KOPT-K1 (cell line): ENCODE results near the gene FAM120AOS.

Source experiments
- H3K27ac ChIP-seq: fragments of 200-600 bp; sonication (generic); 2 replicates; pipeline ENCODE4 v1.5.1; 2016; ENCODE audit warnings: antibody characterized with exemption, mild to moderate bottlenecking, low read depth, low read length; ENCODE audit not compliant: poor library complexity, severe bottlenecking
- H3K36me3 ChIP-seq: fragments of 200-600 bp; sonication (generic); 2 replicates; pipeline ENCODE4 v1.5.1; 2017; ENCODE audit warnings: antibody characterized with exemption, mild to moderate bottlenecking, low read length, moderate library complexity; ENCODE audit not compliant: insufficient read depth
- H3K9me3 ChIP-seq: fragments of 200-600 bp; sonication (generic); 2 replicates; pipeline ENCODE4 v1.5.1; 2017; ENCODE audit warnings: antibody characterized with exemption, low read length, mild to moderate bottlenecking; ENCODE audit not compliant: insufficient read depth, poor library complexity, severe bottlenecking

FAM120AOS gene

DNA sequence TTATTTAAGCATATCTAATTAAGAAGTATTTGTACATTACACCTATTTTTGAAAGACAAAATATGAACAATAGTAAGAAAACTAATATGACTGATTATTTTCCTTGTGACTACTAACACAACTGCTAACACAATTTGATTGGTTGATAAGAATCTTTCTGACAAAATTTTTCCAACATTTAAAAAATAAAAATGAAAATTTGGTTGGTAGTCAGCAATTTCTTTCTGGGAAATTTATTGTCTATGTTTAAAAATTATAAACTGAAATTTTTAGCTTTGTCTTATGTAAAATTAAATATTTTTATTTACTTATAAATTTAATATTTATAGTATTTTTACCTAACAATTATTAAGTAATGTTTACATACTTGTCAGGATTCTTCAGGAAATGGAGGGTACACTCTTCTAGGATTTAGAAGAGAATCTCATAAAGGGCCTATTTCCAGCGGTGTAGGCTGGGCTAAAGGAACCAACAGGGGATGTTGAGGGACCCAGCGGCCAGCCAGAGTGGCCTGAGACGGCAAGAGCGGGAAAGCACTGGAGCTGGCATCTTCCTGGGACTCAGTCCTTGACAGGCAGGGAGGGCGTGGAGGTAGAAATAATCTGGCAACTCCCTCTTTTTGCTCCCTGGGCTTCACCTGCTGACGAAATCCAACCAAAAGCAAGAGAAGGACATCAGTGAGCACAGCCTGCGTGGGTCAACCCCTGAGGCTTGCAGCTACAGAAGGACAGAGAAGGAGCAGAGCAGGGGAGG, 16.6 kb downstream of the FAM120AOS start:
- Histone ChIP-seq H3K27ac (no peak overlapping the region), H3K36me3 (no peaks in the 10 kb centered on the region), H3K9me3 (no peaks in the 10 kb centered on the region)

DNA sequence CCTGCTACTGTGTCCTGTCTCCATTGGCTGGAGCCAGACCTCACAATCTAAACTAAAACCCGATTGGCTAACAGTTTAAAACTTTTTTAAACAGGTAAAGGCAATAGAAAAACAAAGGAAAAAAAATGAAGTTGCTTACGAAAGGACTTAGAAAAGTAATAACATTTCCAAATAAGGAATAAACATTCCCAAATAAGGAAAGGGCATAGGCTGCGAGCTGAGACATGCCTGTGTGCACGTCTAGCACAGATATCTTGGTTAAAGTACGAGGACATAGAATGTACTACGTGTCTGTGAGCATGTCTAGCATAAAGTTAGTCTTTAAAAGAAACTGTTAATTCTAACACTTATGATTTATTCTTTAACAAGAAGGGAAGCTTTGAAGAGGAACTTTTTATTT, 17.2 kb downstream of the FAM120AOS start:
- H3K36me3 ChIP-seq = no peaks in the 10 kb centered on the region
- H3K27ac ChIP-seq = no peak overlapping the region
- no peaks in the 10 kb centered on the region for H3K9me3 ChIP-seq

DNA sequence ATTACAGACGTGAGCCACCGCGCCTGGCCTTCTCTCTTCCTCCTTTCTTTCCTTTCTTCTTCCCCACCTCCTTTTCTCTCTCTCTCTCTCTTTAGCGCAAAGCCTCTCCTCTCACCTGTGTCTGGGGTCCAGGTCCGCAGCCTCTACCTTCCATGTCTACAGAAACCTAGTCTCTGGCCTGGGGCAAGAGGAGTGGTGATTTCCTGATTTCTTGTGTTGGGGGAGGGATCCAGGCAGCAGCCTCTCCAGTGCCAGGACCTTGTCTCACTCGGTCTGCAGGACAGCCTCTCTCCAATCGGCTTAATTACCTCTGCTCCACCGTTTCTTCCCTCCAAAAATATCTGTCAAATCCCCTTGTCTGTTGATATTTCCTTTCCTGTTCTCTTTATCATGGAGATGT, 18.0 kb downstream of the FAM120AOS start:
- Histone ChIP-seq H3K27ac (no peak overlapping the region), H3K9me3 (no peaks in the 10 kb centered on the region), H3K36me3 (no peaks in the 10 kb centered on the region)

DNA sequence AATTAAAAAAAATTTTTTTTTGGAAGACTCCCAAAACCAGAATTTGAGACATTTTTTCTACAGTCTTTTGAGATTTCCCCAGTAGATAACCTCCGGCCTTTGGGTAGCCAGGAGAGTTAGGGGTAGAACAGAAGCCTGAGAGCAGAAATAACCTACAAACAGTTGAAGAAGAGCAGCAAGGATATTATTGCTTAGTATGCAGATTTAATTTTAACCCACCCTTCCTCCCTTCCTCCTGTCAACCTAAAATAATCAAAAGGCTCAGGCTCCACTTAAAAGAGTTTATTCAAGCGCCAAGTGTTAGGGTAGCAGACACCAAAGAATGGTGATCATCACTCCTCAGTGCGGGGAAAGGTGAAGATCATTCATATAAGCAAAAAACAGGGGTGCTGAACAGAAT, 19.3 kb downstream of the FAM120AOS start:
- Histone ChIP-seq H3K27ac (no peak overlapping the region), H3K9me3 (no peaks in the 10 kb centered on the region), H3K36me3 (no peaks in the 10 kb centered on the region)

DNA sequence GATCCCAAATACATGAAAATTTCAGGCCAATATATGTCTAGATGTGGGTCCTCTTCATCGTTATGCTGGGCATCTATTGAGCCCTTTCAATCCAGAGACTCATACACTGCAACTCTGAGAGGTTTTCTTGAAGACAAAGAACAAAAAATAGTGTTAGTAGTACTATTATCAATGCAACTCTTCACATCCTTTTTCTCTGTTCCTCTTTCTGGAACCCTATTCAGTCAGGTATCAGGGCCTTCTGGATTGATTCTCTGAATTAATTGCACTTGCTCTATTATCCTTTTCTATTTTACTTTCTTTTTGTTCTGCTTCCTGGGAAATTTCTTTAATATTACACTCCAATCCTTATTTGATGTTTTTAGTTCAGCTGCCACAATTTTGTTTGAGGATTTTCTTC, 20.4 kb downstream of the FAM120AOS start:
- H3K27ac ChIP-seq = no peak overlapping the region
- H3K9me3 ChIP-seq = no peaks in the 10 kb centered on the region
- H3K36me3 ChIP-seq = no peaks in the 10 kb centered on the region

DNA sequence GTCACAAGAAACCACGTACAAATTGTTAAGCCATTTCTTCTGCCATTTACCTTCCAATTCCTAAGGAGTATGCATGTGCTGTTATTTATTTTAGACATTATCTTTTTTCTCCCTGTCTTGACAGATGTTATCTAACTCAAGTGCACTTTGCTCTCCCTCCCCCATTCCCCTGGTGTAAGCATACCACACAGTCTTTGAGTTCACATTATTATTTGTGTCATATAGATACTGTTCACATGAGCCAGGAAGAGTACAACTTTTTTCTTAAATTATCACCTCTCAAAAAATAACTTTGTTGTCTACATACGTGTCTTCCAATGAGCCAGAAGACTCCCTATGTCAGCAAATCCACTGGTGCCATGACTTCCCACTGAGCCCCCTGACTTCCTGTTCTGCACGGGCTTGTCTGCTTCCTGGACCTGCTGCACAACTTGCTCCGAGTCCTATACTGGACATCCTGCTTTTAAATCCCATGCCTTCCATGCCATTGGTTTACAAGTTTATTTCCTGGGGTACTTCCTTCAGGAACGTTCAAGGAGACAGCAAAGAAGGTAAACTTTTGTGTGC, 21.8 kb downstream of the FAM120AOS start:
- no peaks in the 10 kb centered on the region for H3K9me3 ChIP-seq
- H3K36me3 ChIP-seq = no peaks in the 10 kb centered on the region
- H3K27ac ChIP-seq = no peak overlapping the region

DNA sequence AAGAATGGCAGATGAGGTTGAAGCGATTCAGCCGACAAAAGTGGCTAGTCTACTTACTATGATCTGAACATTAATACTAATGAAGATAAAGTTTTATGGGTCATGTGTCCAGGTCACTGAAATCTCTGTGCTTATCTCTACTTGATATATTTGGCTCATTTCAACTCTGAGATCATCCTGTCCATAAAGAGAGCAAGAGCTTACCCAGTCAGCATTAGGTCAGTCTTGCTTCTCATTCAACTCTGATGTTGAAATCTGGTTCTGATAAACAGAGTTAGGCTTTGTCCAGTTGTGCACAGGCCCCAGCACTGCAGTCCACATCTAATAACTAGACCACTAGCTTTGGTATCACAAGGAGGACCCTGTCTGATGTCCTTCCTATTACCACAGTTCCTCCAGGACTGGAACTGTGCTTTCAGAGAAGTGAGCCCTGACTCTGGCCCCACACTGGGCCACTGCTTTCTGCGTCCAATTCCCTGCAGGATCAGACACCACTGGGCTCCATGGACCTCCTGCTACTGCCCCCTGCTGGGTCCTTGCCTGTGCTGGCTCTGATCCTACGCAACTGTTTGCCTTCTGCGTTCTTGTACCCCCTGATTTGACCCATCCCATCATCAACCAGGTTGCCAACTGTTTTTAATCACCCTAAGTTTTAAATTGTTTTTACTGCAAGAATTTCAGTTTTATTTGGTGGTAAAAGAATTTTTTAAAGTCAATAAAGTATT, 25.6 kb downstream of the FAM120AOS start:
- Histone ChIP-seq H3K27ac (no peak overlapping the region), H3K9me3 (peaks cover 8% of the 10 kb centered on the region), H3K36me3 (no peaks in the 10 kb centered on the region)

DNA sequence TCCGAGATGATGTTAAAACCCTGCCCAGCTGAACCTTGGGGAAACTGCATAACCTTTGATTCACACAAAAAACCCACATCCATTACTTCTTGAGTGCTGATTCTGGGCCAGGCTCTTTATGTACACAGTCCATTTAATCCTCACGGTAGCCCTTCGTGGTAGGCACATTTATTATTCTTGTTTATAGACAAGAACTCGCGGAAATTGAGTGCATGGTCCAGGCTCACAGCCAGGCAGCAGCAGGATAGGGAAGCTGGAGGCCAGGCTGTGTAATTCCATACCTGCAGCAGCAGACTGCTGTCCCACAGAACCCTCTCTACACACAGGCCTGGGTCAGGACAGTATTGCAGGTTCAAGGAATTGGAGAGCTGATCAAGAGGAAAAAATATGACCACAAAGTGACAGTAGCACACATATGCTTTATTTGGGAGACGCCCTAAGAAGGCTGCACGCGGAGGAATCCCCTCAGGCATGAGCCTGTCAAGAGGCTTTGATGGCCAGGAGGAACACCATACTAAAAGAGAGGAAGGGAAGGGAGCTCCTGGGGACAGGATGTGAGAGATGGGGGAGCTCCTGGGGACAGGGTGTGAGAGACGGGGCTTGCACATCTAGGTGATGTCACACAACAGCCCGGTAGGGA, 30.3 kb downstream of the FAM120AOS start:
- H3K9me3 ChIP-seq = peaks cover 18% of the 10 kb centered on the region
- no peaks in the 10 kb centered on the region for H3K36me3 ChIP-seq
- H3K27ac ChIP-seq = no peak overlapping the region

DNA sequence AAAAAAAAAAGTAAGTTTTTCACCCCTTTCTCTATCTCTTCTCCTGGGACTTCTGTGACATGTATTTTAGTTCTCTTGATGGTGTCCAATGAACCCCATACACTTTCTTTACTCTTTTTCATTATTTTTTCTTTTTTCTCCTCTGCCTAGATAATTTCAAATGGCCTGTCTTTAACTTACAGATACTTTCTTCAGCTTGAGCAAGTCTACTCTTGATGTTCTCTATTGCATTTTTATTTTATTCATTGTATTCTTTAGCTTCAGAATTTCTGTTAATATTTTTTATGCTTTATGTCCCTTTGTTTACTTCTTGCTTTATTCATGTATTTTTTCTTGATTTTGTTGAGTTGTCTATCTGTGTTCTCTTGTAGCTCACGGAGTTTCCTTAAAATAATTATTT, 34.4 kb downstream of the FAM120AOS start:
- Histone ChIP-seq H3K36me3 (no peaks in the 10 kb centered on the region), H3K27ac (no peak overlapping the region), H3K9me3 (peaks cover 19% of the 10 kb centered on the region)

DNA sequence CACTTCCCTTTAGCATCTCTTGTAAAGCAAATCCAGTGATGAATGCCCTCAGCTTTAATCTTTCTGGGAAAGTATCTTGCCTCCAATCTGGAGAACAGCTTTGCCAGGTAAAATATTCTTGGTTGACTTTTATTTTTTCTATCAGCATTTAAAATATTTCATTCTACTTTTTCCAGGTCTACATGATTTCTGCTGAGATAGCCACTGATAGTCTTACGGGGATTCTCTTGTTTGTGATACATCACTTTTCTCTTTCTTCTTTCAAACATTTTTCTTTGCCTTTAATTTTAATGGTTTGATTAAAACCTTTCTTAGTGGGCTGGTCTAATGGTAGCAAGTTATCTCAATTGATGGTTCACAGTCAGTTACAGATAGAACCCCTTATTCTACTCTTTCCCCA, 35.8 kb downstream of the FAM120AOS start:
- Histone ChIP-seq H3K9me3 (peaks cover 19% of the 10 kb centered on the region), H3K36me3 (no peaks in the 10 kb centered on the region), H3K27ac (no peak overlapping the region)

DNA sequence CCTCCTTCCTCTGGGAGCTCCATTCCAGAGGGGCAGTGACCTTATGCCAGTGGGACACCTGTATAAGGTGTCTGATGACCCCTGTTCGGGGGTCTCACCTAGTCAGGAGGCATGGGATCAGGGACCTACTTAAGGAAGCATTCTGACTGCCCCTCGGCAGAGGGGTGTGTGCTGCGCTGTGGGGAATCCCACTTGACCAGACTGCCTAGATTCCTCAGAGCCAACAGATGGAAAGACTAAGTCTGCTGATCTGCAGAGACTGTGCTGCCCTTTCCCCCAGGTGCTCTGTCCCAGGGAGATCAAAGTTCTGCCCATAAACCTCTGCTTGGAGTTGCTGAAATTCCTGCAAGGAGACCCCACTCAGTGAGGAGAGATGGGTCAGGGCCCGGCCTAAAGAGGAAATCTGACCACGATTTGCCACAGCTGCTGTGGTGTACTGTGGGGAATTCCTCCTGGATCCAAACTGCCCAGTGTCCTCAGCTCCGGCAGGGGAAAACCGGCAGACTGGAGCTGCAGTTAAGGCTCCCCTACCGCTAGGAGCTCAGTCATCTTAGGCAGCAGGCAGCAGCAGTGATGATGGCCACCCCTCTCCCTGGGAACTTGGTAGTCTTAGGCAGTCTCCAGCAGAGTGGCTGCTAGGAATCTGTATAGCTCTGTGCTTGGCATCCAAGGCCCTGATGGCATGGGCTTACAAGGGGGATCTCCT, 36.7 kb downstream of the FAM120AOS start:
- peaks cover 19% of the 10 kb centered on the region for H3K9me3 ChIP-seq
- no peak overlapping the region for H3K27ac ChIP-seq
- no peaks in the 10 kb centered on the region for H3K36me3 ChIP-seq

DNA sequence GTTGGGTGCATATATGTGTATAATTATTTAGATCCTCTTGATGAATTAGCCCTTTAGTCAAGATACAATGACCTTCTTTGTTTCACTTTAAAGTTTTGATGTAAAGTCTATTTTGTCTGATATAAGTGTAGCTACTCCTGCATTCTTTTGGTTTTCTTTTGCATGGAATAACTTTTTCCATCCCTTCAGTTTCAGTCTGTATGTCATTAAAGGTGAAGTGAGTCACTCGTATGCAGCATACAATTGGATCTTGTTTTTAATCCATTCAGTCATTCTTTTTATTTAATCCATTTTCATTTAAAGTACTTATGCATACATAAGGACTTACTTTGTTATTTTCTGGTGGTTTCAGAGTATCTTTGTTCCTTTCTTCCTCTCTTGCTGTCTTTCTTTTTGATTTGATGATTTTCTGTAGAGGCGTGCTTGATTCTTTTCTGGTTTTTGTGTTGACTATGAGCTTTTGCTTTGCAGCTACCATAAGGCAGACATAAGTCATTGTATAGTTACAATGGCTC, 38.1 kb downstream of the FAM120AOS start:
- Histone ChIP-seq H3K27ac (no peak overlapping the region), H3K9me3 (peaks cover 19% of the 10 kb centered on the region), H3K36me3 (no peaks in the 10 kb centered on the region)

DNA sequence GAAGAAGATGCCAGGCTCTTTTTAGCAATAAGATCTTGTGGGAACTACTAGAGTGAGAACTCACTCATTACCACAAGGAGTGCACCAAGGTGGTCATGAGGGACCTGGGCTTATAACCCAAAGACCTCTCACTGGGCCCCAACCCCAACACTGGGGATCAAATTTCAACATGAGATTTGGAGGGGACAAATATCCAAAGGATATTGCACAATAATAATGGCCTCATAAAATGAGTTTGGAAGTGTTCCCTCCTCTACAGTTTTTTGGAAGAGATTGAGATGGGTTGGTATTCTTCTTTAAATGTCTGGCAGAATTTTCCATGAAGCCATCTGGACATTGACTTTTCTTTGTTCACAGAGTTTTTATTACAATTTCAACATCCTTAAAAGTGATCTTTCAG, 39.9 kb downstream of the FAM120AOS start:
- no peaks in the 10 kb centered on the region for H3K36me3 ChIP-seq
- no peak overlapping the region for H3K27ac ChIP-seq
- peaks cover 9% of the 10 kb centered on the region for H3K9me3 ChIP-seq

DNA sequence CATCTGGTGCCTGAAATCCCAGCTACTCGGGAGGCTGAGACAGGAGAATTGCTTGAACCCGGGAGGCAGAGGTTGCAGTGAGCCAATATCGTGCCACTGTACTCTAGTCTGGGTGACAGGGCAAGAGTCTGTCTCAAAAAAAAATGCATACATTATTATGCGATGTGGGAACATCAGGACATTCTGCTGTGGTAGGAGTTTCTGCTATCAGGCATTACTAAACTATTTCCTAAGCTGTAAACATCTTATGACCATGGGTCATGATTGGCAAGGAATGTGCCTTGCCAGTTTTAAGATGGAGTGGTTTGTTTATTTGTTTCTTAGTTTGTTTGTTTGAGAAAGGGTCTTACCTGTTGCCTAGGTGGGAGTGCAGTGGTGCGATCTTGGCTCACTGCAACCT, 47.0 kb downstream of the FAM120AOS start:
- H3K36me3 ChIP-seq = no peaks in the 10 kb centered on the region
- no peak overlapping the region for H3K27ac ChIP-seq
- no peaks in the 10 kb centered on the region for H3K9me3 ChIP-seq

DNA sequence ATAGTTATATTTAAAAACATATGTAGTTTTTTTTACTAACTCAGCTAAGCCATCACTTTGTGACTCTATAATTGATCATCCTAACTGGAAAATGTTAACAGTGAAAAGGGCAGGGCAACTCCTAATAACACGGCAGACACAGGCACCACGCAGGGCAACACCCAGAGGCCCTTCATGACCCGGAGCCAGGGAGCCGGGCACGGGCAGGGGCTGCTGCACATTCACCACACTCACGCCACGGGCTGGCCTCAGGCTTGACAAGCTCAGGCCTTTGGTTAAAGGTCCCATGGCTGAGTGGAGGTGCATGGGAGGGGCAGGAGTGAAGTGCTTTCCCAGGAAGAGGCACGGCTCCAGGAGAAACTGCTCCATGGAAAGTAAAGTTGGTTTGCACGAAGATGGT, 54.9 kb downstream of the FAM120AOS start:
- Histone ChIP-seq H3K27ac (no peak overlapping the region), H3K9me3 (no peaks in the 10 kb centered on the region), H3K36me3 (no peaks in the 10 kb centered on the region)
